Activated CD4-positive, alpha-beta T cell treated with anti-CD3 and anti-CD28 coated beads for 24 hours (primary cell): ENCODE data around the gene RAB5IF.
"Not testable (repeated sequence)": the region's sequence is repeated elsewhere in the genome, so short reads cannot be mapped to it uniquely, and the experiment has no call there.

ENCODE experiments used
- DNase-seq, 2 donors: peaks; one replicate each; pipeline ENCODE4 v3.0.0-alpha.2; 2020; ENCODE audit warnings: low read depth in 2 of 2

Gene RAB5IF

GRCh38 chr20:36605399-36606157, at the start of gene RAB5IF:
TSS of gene RAB5IF (plus strand) at chr20:36605779. CDS start at chr20:36605952, 173 bp downstream.
- peak; percentile 98 to 99 for DNase-seq

- DNase-seq: no peak
These were observed 42.9 kb upstream of the RAB5IF start for GRCh38 chr20:36562724-36563123.

- no peak for DNase-seq
These were observed 42.2 kb upstream of the RAB5IF start for GRCh38 chr20:36563374-36563773.

GRCh38 chr20:36564078-36564725, 41.4 kb upstream of the RAB5IF start:
- not testable (repeated sequence) for DNase-seq

- not testable (repeated sequence) for DNase-seq
These were observed 40.9 kb upstream of the RAB5IF start for GRCh38 chr20:36564726-36565121.

GRCh38 chr20:36565520-36565919, 40.1 kb upstream of the RAB5IF start:
- DNase-seq: no peak

- DNase-seq: no peak
These were observed 35.6 kb upstream of the RAB5IF start for GRCh38 chr20:36569847-36570429.

- DNase-seq: no peak
These were observed 33.7 kb upstream of the RAB5IF start for GRCh38 chr20:36571564-36572504.

- DNase-seq: peak; percentile 46 to 52
These were observed 32.9 kb upstream of the RAB5IF start for GRCh38 chr20:36572701-36573102.

- peak; percentile 79 to 82 for DNase-seq
These were observed 32.3 kb upstream of the RAB5IF start, which contains the start of gene TGIF2 for GRCh38 chr20:36573103-36573797. TSS of gene TGIF2 (plus strand) at chr20:36573597. CDS start at chr20:36578775, 5,178 bp downstream.

GRCh38 chr20:36573798-36574365, 31.7 kb upstream of the RAB5IF start:
- peak in 1 of 2 donors; percentile 18 for DNase-seq

- DNase-seq: peak; percentile 25 to 34
These were observed 31.0 kb upstream of the RAB5IF start for GRCh38 chr20:36574366-36575135.

GRCh38 chr20:36576081-36576445, 29.5 kb upstream of the RAB5IF start:
- DNase-seq: no peak

- DNase-seq: no peak
These were observed 27.1 kb upstream of the RAB5IF start for GRCh38 chr20:36578356-36579041.

GRCh38 chr20:36579996-36580545, 25.5 kb upstream of the RAB5IF start:
- DNase-seq: no peak

- no peak for DNase-seq
These were observed 23.3 kb upstream of the RAB5IF start for GRCh38 chr20:36582322-36582721.

GRCh38 chr20:36582821-36583220, 22.8 kb upstream of the RAB5IF start:
- DNase-seq: no peak

- no peak for DNase-seq
These were observed 21.5 kb upstream of the RAB5IF start for GRCh38 chr20:36584018-36584481.
